Spinal cord (tissue), 10 donors: ENCODE results near the gene ZNF827. TPM values are rescaled to one million over a fixed set of nuclear protein-coding genes. Genes with fewer than 3 reads are reported as not detected.

Source experiments
- DNase-seq, 6 donors: peaks; one replicate each; pipeline versions ENCODE4 v3.0.0 to v3.0.0-alpha.2; 2013 to 2015; ENCODE audit warnings: low spot score in 6 of 6, low read depth in 4 of 6
- H3K27ac ChIP-seq: one replicate; pipeline ENCODE4 v1.5.1; 2013; ENCODE audit warnings: low read depth, low read length, control low read depth
- H3K27me3 ChIP-seq: one replicate; pipeline ENCODE4 v1.6.1; 2013; ENCODE audit warnings: low read length; ENCODE audit not compliant: control insufficient read depth, insufficient read depth
- H3K36me3 ChIP-seq: one replicate; pipeline ENCODE4 v1.6.1; 2013; ENCODE audit warnings: low read length; ENCODE audit not compliant: control insufficient read depth, insufficient read depth
- H3K4me1 ChIP-seq: one replicate; pipeline ENCODE4 v1.6.1; 2013; ENCODE audit warnings: low read length; ENCODE audit not compliant: control insufficient read depth, insufficient read depth
- H3K4me3 ChIP-seq: one replicate; pipeline ENCODE4 v1.5.1; 2013; ENCODE audit warnings: low read depth, low read length, control low read depth
- H3K9me3 ChIP-seq: one replicate; pipeline ENCODE4 v1.6.1; 2013; ENCODE audit warnings: low read length; ENCODE audit not compliant: control insufficient read depth, insufficient read depth
- WGBS: methylation state at CpG from one replicate; pipeline ENCODE4 v1.1.5; 2013; ENCODE audit warnings: missing lambda C conversion rate; ENCODE audit not compliant: insufficient coverage; 5-methylcytosine and 5-hydroxymethylcytosine counted together
- polyA plus RNA-seq, 2 donors: library from polyadenylated mRNA; unstranded; fragments of 120-200 nt; gene quantifications; one replicate each; pipeline ENCODE4 v1.2.1, GENCODE V29; 2013; ENCODE audit not compliant: insufficient read length in 2 of 2
- total RNA-seq, 2 donors: library from RNA; depleted of rRNA in 1 of 2; stranded (reverse); fragments of 120-200 nt in 1 of 2; fragments of >200 nt in 1 of 2; gene quantifications; one replicate each; pipeline versions ENCODE4 v1.2.3 to v1.2.4, GENCODE V29; 2013 to 2014
- donor health status: healthy.

ZNF827 gene
- total and polyA plus RNA-seq, 4 donors = 22.3 to 33.6 (median 26.1) TPM

DNA sequence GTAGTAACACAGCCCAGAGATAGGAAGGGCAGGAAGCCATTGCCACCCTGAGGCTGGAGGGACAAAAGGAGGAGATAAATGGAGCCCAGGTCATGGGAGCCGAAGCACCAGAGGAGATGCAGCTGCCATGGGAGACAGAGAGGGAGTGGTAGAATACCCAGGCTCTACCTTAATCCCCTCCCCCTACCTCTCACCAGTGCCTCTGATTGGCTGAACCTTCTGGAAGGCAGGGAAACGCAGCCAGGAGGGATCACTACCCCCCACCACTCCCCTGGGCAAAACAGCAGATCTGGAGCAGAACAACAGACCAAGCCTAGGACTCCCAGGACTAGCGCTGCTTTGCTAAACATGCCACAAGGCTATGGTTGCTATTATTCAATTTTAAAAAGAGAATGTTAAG, 114.2 kb downstream of the ZNF827 start:
- H3K27me3 ChIP-seq = no peaks in the 10 kb centered on the region
- no peak overlapping the region for H3K27ac ChIP-seq
- H3K9me3 ChIP-seq = no peaks in the 10 kb centered on the region
- WGBS = 40% methylated on average over 1 of the region's 3 CpGs
- H3K36me3 ChIP-seq = peaks cover 7% of the 10 kb centered on the region
- H3K4me1 ChIP-seq = peaks cover 9% of the 10 kb centered on the region
- peak in 1 of 6 donors; percentile 35 for DNase-seq
- no peak overlapping the region for H3K4me3 ChIP-seq

DNA sequence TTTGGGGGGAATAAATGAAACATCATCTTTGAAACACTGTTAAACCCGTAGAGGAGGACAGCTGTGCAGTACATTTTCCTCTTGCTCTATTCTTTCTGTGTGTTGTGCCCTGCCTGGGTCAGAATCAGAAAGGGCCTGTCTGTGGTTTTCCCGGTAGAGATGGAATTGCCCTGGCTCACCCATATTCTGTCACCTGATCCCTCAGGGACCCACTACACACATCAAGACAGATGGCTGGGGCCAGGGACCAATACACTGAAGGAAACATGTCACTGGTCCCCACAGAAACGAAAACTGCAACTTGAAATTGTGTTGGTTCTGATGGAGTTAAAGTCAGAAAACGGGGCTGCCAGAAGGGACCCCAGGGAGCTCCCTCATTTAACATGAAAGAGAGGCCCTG, 114.9 kb downstream of the ZNF827 start:
- Histone ChIP-seq H3K4me1 (peaks cover 9% of the 10 kb centered on the region), H3K9me3 (no peaks in the 10 kb centered on the region), H3K27me3 (no peaks in the 10 kb centered on the region), H3K27ac (no peak overlapping the region), H3K4me3 (no peak overlapping the region), H3K36me3 (peaks cover 7% of the 10 kb centered on the region)
- 63% methylated on average over 2 of the region's 4 CpGs for WGBS
- DNase-seq = no peak

DNA sequence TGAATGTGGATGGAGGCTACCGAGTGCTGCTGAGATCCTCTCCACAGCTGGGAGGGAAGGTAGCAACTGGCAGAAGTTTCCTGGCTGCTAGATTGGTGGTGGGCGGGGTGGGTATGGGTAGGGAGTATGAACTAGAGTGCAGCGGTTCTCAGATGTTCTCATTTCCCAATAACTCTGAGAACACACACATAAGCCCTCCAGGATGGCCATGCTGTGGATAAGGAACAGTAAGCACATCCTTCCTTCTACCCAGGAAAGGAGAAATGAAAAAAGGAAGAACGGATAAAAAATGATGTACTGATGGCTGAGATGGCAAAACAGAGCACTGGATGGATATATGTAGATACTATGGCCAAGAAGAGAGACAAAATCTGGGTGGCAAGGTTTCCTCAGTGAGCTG, 116.0 kb downstream of the ZNF827 start:
- Histone ChIP-seq H3K4me1 (peaks cover 9% of the 10 kb centered on the region), H3K4me3 (no peak overlapping the region), H3K36me3 (peaks cover 7% of the 10 kb centered on the region), H3K27ac (no peak overlapping the region), H3K9me3 (no peaks in the 10 kb centered on the region), H3K27me3 (no peaks in the 10 kb centered on the region)
- 75% methylated on average over 2 of the region's 4 CpGs for WGBS
- DNase-seq = no peak

DNA sequence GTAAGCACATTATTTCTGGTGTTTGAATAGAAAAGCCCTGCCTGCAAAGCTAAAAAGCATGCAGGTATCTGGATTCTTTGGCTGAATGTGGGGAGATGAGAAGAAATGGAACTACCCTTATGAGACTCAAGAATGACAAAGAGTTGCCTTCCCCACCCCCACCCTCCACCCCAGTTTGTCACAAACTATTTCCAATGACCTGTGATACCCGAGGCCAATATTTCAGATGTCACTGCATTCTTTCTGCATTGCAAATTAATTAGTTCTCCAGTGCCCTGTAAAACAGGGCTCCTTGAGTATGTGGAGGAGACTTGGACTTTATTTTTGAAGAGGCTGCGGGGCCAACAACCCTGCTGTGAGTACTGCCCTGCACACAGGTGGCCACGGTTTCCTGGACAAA, 116.4 kb downstream of the ZNF827 start:
- WGBS = 77% methylated on average over 2 of the region's 3 CpGs
- H3K4me1 ChIP-seq = peaks cover 9% of the 10 kb centered on the region
- no peak overlapping the region for H3K4me3 ChIP-seq
- H3K36me3 ChIP-seq = peaks cover 7% of the 10 kb centered on the region
- DNase-seq = no peak
- H3K27ac ChIP-seq = no peak overlapping the region
- H3K9me3 ChIP-seq = no peaks in the 10 kb centered on the region
- no peaks in the 10 kb centered on the region for H3K27me3 ChIP-seq

DNA sequence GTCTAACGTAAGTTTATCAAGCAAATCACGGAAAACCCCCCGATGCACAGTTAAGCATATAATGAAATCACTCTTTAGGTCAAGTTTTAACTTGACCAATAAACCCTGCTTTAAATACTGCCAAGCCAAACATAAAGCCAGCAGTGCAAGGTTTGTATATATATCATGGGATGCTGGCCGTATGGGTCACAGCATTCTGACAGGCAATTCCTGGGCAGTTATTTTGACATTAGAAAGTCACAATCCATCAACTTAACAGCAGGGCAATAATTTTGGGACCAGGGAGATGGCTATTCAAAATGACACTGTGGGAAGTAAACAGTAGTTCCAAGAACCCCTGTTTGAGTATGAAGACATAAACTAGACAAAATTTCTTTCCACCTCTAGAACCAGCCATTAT, 116.9 kb downstream of the ZNF827 start:
- WGBS = no CpG with 5 or more reads among the region's 4 CpGs
- Histone ChIP-seq H3K27me3 (no peaks in the 10 kb centered on the region), H3K9me3 (no peaks in the 10 kb centered on the region), H3K36me3 (peaks cover 7% of the 10 kb centered on the region), H3K4me1 (peaks cover 9% of the 10 kb centered on the region), H3K4me3 (no peak overlapping the region), H3K27ac (no peak overlapping the region)
- DNase-seq = peak in 1 of 6 donors; percentile 25

DNA sequence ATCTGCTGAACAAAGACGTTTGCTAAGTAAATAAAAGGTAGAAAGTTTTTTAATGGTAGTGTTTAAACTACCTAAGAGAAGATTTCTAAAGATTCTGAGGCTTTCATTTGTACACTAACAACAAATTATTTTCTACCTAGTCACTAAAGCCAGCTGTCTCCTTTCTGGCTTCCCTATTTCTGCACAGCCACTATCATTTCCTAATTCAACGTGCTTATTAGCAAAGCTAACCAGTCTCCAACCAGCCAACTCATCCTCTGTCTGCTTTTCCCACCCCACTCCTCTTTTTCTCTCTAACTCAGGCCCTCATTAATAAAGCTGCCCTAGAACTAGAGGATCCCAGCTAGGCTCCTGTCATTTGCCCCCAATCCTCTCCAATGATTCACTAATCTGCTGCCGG, 118.2 kb downstream of the ZNF827 start:
- no peak overlapping the region for H3K4me3 ChIP-seq
- no peak for DNase-seq
- peaks cover 9% of the 10 kb centered on the region for H3K4me1 ChIP-seq
- WGBS = 44% methylated on average over 2 of the region's 3 CpGs
- no peaks in the 10 kb centered on the region for H3K9me3 ChIP-seq
- H3K27me3 ChIP-seq = no peaks in the 10 kb centered on the region
- peaks cover 6% of the 10 kb centered on the region for H3K36me3 ChIP-seq
- H3K27ac ChIP-seq = no peak overlapping the region

DNA sequence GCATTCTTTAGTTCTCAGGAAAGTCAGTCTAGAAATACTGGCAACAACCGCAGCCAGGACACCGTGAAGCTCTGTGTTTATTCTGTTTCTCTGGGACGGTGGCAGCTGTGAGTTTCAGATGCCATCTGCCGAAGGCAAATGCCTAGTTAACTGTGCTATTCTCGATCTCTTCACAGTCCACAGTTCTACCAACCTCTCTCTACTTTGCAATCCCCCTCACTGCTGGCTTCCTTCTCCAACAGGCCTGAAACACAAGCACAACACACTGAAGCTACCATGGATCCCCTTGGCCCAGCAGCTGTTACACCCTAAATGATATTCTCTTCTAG, 118.8 kb downstream of the ZNF827 start:
- no peak overlapping the region for H3K4me3 ChIP-seq
- peaks cover under 1% of the 10 kb centered on the region for H3K36me3 ChIP-seq
- H3K27me3 ChIP-seq = no peaks in the 10 kb centered on the region
- H3K9me3 ChIP-seq = no peaks in the 10 kb centered on the region
- H3K27ac ChIP-seq = peak overlapping the region; percentile 61
- peak in 5 of 6 donors; percentile 33 to 90 (median 47) for DNase-seq
- peaks cover 6% of the 10 kb centered on the region for H3K4me1 ChIP-seq
- WGBS = 8% methylated on average over 5 of the region's 5 CpGs

DNA sequence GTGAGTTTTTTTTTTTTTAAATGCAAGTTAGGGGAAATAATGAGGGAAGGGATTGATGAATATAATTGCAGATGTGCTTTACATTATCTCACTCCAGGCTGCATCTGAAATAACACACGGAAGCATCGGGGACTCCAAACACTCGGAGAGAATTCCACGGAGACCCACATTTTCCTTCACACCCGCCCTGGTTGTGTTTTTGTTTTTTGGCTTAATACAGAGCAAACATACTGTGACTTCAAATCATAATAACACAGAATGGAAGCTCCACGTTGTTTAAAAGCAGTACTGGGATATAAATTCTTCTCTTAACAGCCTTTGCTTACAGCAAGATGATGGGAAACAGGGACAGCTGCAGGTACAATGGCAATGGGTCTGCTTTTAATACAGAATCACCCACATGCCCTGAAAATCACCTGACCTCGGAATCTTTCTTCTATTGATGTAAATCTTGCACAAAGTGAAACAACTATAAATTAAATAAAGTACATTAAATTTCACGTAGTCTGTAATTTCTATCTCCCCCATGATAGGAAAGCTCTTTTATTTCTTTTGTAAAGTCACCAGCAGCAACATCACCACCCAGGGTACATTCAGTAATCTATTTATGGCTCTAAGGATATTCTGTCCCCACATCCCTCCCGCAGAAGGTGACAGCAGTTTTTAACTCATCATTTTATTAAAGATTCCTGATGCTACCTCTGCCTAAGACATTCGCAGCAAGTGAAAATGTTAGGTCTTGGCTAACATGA, 119.3 kb downstream of the ZNF827 start:
- peaks cover 6% of the 10 kb centered on the region for H3K4me1 ChIP-seq
- H3K9me3 ChIP-seq = no peaks in the 10 kb centered on the region
- H3K27ac ChIP-seq = no peak overlapping the region
- H3K4me3 ChIP-seq = no peak overlapping the region
- H3K27me3 ChIP-seq = no peaks in the 10 kb centered on the region
- no peaks in the 10 kb centered on the region for H3K36me3 ChIP-seq
- WGBS = 15% methylated on average over 2 of the region's 10 CpGs
- peak in 2 of 6 donors; percentile 24 to 78 for DNase-seq

DNA sequence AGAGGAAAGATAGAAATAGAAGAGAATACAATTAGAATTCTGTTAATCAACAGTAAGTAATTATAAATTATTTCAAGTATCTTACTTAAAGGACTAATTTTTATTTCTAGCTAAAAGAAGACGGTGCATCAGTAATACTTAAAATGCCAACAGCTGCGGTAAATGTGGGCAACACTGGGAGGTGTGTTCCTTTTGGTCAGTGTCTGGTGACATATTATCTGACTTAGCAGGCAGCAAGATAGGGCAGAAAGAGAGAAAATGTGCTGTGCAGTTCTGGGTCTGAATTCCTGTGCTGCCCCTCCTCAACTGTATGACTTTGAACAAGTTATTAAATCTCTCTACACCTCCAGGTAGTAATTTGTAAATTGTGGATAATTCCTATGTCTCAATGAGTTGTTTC, 120.6 kb downstream of the ZNF827 start:
- no peaks in the 10 kb centered on the region for H3K9me3 ChIP-seq
- no peaks in the 10 kb centered on the region for H3K27me3 ChIP-seq
- peaks cover 6% of the 10 kb centered on the region for H3K4me1 ChIP-seq
- WGBS = no CpG with 5 or more reads among the region's 2 CpGs
- DNase-seq = no peak
- no peak overlapping the region for H3K4me3 ChIP-seq
- no peaks in the 10 kb centered on the region for H3K36me3 ChIP-seq
- H3K27ac ChIP-seq = no peak overlapping the region

DNA sequence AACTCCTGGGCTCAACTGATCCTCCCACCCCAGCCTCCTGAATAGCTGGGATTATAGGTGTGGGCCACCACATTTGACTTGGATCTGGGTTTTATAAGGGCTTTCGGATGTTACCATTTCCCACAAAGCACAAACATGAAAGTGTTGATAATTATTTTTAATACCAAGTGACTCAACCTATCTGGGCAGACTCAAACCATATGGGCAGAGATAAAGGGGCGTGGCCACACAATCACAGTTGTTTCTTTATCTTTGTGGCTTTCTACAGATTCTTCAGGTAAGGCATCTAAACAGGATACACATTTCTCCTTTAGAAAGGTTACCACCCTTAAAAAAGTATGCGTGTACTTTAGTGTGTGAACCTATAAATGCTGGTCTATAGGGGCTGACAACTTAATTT, 122.5 kb downstream of the ZNF827 start:
- H3K27me3 ChIP-seq = no peaks in the 10 kb centered on the region
- H3K36me3 ChIP-seq = no peaks in the 10 kb centered on the region
- no CpG with 5 or more reads among the region's 3 CpGs for WGBS

More for the DNA sequence above, 122.5 kb downstream of the ZNF827 start:
- no peaks in the 10 kb centered on the region for H3K9me3 ChIP-seq
- no peak overlapping the region for H3K4me3 ChIP-seq
- peaks cover 3% of the 10 kb centered on the region for H3K4me1 ChIP-seq
- DNase-seq = no peak
- H3K27ac ChIP-seq = no peak overlapping the region
